ENCODE data around the gene RGS9. TPM values are rescaled to one million over a fixed set of nuclear protein-coding genes. Genes with fewer than 3 reads are reported as not detected.
A peak's percentile ranks its signal among the peaks of the same experiment; 100 is the strongest.
"Not testable (repeated sequence)": the region's sequence is repeated elsewhere in the genome, so short reads cannot be mapped to it uniquely, and the experiment has no call there.

The RGS9 gene
- total RNA-seq, 1 donor from 2014 or later, result 8.1 TPM

- DNase-seq (ENCODE audit: extremely low spot score in 2 of 2), result no peak
- no peak for TF ChIP-seq POLR2A (IDR thresholded peaks at IDR 0.05)
- TF ChIP-seq CTCF (IDR thresholded peaks at IDR 0.05), result peak; percentile 51 to 79 (median 74)
- Histone ChIP-seq H3K4me1 (no peaks in the 10 kb centered on the region), H3K27ac (no peak overlapping the region), H3K4me3 (no peak overlapping the region), H3K9me3 (no peaks in the 10 kb centered on the region), H3K36me3 (no peaks in the 10 kb centered on the region), H3K27me3 (no peaks in the 10 kb centered on the region)
- intact Hi-C loops (cut with DNase I), result loop anchor here (10.0 kb wide), 1 partner anchor 264 kb away; no protein-coding TSS in a partner anchor
Measured at GRCh38 chr17:65198653-65199382, 61.6 kb downstream of the RGS9 start.

- H3K9me3 ChIP-seq, result no peaks in the 10 kb centered on the region
- H3K4me1 ChIP-seq, result no peaks in the 10 kb centered on the region
- no peaks in the 10 kb centered on the region for H3K27me3 ChIP-seq
- no peak for DNase-seq (ENCODE audit: extremely low spot score in 2 of 2)
- H3K36me3 ChIP-seq, result no peaks in the 10 kb centered on the region
- no peak for TF ChIP-seq CTCF (IDR thresholded peaks at IDR 0.05)
- no peak overlapping the region for H3K4me3 ChIP-seq
- H3K27ac ChIP-seq, result no peak overlapping the region
- intact Hi-C loops (cut with DNase I), result no loop called here
Measured at GRCh38 chr17:65201331-65201730, 64.2 kb downstream of the RGS9 start.

GRCh38 chr17:65202844-65203571, 65.8 kb downstream of the RGS9 start:
- no peak overlapping the region for H3K4me3 ChIP-seq
- DNase-seq (ENCODE audit: extremely low spot score in 2 of 2), result no peak
- intact Hi-C loops (cut with DNase I), result no loop called here
- no peaks in the 10 kb centered on the region for H3K36me3 ChIP-seq
- H3K9me3 ChIP-seq, result no peaks in the 10 kb centered on the region
- H3K4me1 ChIP-seq, result no peaks in the 10 kb centered on the region
- no peak overlapping the region for H3K27ac ChIP-seq
- H3K27me3 ChIP-seq, result no peaks in the 10 kb centered on the region
- TF ChIP-seq CTCF (IDR thresholded peaks at IDR 0.05) (no peak), POLR2A (IDR thresholded peaks at IDR 0.05) (no peak), POLR2AphosphoS5 (IDR thresholded peaks at IDR 0.05; ENCODE audit: insufficient read depth in 1 of 2, low read depth in 1 of 2) (no peak)

GRCh38 chr17:65204001-65204400, 66.8 kb downstream of the RGS9 start:
- Histone ChIP-seq H3K27ac (no peak overlapping the region), H3K4me3 (no peak overlapping the region), H3K36me3 (no peaks in the 10 kb centered on the region), H3K27me3 (no peaks in the 10 kb centered on the region), H3K4me1 (no peaks in the 10 kb centered on the region), H3K9me3 (no peaks in the 10 kb centered on the region)
- DNase-seq (ENCODE audit: extremely low spot score in 2 of 2), result no peak
- intact Hi-C loops (cut with DNase I), result no loop called here
- TF ChIP-seq CTCF (IDR thresholded peaks at IDR 0.05), result no peak
- no peak for TF ChIP-seq POLR2AphosphoS5 (IDR thresholded peaks at IDR 0.05; ENCODE audit: insufficient read depth in 1 of 2, low read depth in 1 of 2)
- TF ChIP-seq POLR2A (IDR thresholded peaks at IDR 0.05), result no peak

GRCh38 chr17:65205655-65206054, 68.5 kb downstream of the RGS9 start:
- no peak overlapping the region for H3K27ac ChIP-seq
- no peaks in the 10 kb centered on the region for H3K36me3 ChIP-seq
- H3K9me3 ChIP-seq, result no peaks in the 10 kb centered on the region
- no peaks in the 10 kb centered on the region for H3K27me3 ChIP-seq
- H3K4me1 ChIP-seq, result no peaks in the 10 kb centered on the region
- no peak for DNase-seq (ENCODE audit: extremely low spot score in 2 of 2)
- no peak overlapping the region for H3K4me3 ChIP-seq
- intact Hi-C loops (cut with DNase I), result no loop called here
- TF ChIP-seq POLR2A (IDR thresholded peaks at IDR 0.05) (no peak), CTCF (IDR thresholded peaks at IDR 0.05) (no peak), POLR2AphosphoS5 (IDR thresholded peaks at IDR 0.05; ENCODE audit: insufficient read depth in 1 of 2, low read depth in 1 of 2) (no peak)

- intact Hi-C loops (cut with DNase I); H3K4me3 ChIP-seq; H3K9me3 ChIP-seq; H3K36me3 ChIP-seq; H3K27ac ChIP-seq; H3K27me3 ChIP-seq; DNase-seq (ENCODE audit: extremely low spot score in 2 of 2); H3K4me1 ChIP-seq: not testable (repeated sequence)
Measured at GRCh38 chr17:65207448-65207847, 70.3 kb downstream of the RGS9 start.

All from vagina (tissue), 2 donors.